GM18499 (cell line): ENCODE measurements around the gene SYNPO.

Source experiments
- ATAC-seq: cut with Tn5 transposase; IDR thresholded peaks from one replicate; pipeline ENCODE4 v1.9.1; 2021; ENCODE audit warnings: moderate number of reproducible peaks; ENCODE audit not compliant: insufficient read depth, unreplicated experiment

SYNPO gene

DNA sequence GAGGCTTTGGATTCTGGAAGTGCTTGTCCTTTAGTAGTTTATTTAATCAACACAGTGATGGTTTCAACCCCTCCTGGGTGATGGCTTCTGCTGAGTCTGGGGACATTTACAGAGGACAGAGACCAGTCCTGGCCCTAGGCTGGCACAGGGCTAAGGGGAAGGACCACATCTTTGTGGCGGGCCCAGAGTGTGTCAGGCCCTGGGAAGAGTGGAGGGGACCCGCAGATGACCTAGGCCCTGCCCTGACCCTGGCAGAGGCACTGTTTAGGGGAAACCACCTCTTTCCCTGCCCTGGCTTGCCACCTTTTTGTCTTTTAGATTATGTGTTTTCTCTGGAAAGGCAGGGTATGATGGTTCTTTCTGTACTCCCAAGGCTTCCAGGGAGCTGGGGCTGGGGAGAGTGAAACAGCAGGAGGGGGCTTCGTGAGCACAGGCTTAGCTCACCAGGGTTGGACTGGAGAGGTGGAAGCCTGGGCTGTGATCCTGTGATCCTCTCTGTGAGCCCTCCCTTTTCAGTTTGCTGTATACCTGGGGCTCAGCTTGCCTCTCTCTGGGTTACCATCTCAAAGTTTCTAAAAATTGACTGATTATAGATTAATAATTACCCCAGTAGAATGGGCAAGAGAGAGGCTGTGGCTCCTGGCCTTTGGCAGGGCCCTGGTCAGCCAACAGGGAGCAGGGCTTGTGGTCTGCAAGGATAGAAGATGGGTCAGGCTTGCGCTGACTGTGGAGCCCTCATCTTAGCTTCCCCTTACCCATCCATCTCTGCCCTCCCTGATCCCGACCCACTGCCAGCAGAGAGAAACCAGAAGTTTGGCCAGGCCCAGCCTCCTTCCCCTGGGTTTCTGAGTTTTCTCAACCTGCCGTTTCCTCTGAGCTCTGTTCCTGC, 1.7 kb upstream of the SYNPO start:
- no peak for ATAC-seq

DNA sequence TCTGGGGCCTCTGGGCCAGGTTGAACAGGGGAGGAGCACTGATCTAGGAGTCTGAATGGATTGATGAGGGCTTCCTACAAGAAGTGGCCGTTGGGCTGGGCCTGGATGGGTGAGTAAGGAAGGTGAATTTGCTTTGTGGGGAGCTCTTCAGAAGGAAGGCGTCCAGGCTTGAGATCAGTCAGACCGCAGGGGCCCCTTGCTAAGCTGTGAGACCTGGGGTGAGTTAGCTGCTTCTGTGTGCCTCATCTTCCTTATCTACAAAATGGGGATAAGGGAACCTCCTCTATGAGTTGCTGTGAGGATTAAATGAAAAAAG, 1.1 kb upstream of the SYNPO start:
- no peak for ATAC-seq

DNA sequence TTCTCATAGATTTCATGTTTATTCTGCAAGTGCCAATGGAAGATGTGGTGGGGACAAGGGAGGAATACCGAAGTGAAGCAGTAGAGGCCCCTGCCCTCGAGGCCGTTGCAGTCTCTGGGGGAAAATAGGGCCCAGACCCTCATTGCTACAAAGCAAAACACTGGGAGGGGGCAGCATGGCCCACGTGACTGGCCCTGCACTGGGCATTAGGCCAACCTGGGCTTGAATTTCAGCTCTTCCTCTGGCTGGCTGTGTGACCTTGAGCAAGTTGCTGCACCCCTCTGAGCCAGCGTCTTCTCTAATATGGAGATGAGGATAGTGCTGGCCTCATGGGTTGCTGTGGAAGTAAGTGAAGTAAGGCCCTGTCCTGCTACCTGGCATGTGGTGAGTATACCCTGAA, 709 bp upstream of the SYNPO start:
- no peak for ATAC-seq

DNA sequence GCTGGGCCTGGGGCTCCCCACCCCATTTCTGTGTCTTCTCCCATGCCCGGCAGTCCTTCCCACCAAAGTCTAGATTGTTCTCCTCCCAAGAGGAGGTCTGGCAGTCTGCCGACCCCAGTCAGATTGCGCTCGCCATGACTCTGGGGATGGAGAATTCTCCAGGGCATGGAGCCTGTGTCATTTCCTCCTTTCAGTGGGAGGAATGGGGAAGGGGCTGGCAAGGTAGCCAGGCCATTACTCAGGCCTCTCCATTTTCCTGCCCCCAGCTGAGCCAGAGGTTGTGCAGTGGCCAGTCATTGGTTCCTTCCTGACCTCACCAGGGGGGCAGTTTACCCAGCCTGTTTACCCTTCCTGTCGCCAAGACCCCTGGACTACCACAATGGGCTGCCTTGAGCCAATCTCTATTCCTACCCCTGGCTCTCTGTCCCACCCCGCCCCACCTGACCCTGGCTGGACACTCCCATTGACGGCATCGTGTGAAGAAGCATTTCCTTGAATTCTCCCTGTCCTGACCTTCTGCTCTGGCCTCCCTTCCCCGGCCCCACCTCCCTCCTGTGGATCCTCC, 628 bp downstream of the SYNPO start:
- ATAC-seq, result no peak

DNA sequence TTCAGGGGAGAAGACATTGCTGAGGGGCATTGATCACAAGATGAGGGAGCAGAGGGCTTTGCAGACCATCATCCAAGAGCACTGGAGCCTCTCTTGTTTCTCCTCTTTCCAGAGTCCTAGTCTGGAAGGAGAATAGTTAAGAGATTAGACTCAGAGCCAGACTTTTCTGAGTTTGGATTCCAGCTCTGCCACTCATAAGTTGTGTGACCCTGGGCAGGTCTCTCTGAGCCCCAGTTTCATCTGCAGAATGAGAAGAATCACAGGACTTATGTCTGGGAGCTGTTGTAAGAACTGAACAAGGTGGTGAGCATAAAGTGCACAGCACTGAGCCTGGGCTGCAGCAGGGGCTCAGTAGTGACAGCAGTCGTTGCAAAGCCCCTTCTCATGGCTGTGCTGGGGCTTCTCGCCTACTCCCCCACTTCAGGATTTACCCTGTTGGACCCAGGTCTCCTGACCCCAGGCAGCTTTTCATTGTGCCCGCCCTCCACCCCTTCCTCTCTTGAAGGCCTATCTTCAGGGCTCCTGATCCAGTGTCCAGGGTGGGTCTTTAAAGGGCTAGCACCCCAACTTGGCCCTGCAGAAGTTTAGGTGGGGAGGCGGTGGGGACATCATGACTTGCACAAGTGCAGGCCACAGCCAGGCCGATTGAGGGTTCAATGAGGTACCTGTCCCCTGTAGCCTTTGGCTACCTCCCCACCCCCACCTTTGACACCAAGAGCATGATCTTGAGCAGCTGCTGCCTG, 1.5 kb downstream of the SYNPO start:
- no peak for ATAC-seq

DNA sequence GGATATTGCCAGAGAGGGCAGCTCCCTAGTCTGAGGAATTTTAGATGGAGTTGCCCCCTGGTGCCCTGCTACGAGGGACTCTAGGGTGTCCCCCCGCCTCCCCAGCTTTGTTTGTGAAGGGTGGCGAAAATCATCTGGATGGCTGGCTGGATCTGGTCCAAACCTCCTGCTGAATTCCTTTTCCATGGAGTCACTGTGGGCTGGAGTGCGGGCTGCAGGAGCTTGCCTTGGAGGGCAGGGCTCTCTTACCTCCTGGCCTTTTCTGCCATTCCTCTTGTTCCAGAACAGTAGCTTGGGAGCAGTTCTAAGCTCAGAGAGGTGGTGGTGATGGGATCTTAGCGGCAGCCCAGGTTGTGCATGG, 2.1 kb downstream of the SYNPO start:
- no peak for ATAC-seq

DNA sequence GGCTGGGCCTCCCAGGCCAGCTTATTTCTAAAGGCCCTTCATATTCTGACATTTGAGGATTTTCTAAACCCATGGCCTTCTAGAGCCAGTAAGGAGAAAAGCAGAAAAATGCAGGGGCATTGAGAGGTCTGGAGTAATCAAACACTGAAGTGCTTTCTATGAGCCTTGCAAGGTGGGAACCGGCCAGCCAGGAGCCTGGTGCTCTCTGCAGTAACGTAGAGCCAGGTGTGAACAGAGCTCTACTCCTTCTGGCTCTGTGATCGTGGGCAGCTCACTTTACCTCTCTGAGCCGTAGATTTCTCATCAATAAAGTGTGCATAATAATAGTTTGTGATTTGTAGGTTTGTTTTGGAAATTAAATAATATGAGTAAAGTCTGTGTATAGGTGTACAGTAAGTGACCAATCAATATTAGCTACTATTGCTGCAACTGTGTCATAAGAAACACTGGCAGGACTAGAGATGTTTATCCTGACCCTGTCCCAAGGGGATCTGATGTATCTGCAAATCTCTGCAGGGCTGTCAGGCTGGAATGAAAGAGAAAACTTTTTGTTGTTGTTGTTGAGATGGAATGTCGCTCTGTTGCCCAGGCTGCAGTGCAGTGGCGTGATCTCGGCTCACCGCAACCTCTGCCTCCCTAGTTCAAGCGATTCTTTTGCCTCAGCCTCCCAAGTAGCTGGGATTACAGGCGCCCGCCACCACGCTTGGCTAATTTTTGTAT, 2.7 kb downstream of the SYNPO start:
- no peak for ATAC-seq

DNA sequence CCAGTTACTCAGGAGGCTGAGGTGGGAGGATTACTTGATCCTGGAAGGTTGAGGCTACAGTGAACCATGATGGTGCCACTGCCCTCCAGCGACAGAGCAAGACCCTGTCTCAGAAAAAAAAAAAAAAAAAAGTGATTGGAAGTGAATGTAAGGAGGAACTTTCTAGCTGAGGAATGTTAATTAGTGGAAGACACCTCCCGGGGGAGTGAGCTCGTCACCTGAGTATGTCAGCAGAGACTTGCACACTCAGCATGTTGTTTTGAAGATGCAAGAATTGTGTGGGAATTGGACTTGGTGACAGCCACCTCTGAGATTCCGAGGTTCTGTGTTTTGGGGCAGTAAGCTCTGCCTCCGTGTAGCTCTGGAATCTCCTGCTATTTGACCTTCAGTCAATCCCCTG, 3.6 kb downstream of the SYNPO start:
- ATAC-seq, result no peak

DNA sequence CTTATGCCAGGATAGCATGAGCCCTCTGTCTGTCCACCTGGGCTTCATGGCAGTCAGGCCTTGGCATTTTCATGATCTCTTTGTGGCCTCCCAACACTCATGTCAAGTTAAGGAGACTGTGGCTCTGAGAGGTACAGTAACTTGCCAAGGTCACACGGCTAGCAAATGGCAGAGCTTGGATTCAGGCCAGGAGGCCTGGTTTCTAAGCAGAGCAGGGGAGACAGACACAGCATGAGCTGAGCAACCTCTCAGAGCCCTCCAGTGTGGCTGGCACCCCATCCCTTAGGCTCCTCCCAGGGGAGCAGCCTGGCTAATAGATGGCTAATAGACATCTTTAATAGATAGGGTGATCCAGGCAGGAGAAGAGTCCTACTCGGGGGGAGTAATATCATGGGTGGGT, 4.1 kb downstream of the SYNPO start:
- no peak for ATAC-seq

DNA sequence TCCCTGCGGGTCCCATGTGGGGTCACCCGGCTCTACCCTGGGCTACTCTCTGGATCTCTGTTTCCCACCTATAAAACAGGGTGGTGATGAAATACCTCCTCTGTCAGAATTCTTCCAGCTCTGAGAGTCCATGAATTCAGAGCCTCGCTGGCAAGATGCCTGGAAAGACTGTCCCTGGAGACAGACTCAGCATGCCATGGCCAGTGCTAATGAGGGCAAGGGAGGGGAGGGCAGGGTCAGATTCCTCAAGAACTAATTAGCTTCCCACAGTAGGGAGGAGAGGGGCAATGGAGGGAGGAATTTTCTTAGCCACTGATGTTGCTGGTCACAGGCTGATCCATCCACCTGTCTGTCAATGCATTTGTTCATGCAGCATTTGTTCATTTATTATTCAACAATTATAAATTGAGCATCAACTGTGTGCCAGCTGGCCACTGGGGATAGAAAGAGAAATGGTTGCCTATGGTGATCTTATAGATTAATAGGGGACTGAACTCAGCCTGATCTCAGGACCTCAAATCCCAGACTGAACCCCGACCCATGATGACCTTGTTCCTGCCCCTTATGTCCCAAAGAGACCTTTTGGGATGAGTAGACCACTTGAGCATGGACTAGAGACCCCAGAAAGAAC, 4.7 kb downstream of the SYNPO start:
- no peak for ATAC-seq

DNA sequence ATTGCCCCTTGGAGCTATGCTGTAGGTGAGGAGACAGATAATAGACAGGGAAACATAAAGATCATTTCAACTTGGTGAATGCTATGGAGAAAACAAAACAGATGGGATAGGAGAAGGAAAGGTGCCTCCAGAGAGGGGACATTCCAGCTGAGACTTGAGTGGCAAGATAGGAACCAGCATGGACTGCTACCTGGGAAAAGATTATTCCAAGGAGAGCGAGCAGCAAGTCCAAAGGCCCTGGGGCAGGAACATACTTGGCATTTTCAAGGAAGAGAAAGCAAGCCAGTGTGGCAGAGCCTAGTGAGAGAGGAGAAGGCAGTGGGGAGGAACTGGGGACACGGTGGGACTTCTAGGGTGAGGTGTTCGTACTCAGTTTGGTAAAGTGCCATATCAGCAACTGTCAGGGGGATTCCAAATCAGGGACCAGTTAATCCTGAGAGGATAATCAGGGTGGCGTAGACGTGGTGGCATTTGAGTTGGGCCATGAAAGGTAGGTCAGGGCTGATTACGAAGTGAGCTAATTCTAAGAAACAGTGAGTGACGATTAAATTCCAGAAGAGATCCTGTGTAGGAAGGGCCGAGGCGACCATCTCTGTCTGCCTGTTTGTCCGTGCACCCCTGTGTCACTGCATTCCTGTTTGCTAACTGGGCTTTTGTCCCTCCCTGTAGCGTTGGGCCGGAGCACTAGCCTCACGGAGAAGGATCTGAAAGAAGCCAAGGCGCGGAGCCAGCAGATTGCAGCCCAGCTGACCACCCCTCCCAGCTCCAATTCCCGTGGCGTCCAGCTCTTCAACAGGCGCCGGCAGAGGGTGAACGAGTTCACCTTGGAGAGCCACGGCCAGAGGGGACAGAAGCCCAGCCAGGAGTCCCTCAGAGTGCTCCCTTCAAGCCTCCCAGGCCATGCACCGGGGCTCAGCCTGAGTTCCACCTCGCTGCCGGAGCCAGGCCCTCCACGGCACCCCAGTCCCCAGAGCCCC, 7.1 kb downstream of the SYNPO start:
- ATAC-seq, result no peak

DNA sequence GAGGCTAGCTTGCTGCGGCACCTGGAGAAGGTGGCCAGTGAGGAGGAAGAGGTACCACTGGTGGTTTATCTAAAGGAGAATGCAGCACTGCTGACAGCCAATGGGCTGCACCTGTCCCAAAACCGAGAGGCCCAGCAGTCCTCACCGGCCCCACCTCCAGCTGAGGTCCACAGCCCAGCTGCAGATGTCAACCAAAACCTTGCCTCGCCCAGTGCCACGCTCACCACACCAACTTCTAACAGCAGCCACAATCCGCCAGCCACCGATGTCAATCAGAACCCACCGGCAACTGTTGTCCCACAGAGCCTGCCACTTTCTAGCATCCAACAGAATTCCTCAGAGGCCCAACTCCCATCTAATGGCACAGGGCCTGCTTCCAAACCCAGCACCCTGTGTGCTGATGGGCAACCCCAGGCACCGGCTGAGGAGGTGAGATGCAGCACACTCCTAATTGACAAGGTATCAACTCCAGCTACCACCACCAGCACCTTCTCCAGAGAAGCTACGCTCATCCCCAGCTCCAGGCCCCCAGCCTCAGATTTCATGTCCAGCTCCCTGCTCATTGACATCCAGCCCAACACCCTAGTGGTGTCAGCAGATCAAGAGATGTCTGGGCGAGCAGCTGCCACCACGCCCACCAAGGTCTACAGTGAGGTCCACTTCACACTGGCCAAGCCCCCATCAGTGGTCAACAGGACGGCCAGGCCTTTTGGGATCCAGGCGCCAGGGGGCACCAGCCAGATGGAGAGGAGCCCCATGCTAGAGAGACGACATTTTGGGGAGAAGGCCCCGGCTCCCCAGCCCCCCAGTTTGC, 8.0 kb downstream of the SYNPO start:
- no peak for ATAC-seq

DNA sequence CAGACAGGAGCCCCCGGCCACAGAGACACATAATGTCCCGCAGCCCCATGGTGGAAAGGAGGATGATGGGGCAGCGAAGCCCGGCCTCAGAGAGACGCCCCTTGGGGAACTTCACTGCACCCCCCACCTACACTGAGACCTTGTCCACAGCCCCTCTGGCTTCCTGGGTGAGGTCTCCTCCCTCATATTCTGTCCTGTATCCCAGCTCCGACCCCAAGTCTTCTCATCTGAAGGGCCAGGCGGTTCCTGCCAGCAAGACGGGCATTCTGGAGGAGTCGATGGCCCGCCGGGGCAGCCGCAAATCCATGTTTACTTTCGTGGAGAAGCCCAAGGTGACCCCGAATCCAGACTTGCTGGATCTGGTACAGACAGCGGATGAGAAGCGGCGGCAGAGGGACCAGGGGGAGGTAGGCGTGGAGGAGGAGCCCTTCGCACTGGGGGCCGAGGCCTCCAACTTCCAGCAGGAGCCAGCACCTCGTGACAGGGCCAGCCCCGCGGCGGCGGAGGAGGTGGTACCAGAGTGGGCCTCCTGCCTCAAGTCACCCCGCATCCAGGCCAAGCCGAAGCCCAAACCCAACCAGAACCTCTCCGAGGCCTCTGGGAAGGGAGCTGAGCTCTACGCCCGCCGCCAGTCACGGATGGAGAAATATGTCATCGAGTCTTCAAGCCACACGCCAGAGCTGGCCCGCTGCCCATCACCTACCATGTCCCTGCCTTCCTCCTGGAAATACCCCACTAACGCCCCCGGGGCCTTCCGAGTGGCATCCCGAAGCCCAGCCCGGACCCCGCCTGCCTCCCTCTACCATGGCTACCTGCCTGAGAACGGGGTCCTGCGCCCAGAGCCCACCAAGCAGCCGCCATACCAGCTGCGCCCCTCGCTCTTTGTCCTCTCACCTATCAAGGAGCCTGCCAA, 8.9 kb downstream of the SYNPO start:
- ATAC-seq, result no peak

DNA sequence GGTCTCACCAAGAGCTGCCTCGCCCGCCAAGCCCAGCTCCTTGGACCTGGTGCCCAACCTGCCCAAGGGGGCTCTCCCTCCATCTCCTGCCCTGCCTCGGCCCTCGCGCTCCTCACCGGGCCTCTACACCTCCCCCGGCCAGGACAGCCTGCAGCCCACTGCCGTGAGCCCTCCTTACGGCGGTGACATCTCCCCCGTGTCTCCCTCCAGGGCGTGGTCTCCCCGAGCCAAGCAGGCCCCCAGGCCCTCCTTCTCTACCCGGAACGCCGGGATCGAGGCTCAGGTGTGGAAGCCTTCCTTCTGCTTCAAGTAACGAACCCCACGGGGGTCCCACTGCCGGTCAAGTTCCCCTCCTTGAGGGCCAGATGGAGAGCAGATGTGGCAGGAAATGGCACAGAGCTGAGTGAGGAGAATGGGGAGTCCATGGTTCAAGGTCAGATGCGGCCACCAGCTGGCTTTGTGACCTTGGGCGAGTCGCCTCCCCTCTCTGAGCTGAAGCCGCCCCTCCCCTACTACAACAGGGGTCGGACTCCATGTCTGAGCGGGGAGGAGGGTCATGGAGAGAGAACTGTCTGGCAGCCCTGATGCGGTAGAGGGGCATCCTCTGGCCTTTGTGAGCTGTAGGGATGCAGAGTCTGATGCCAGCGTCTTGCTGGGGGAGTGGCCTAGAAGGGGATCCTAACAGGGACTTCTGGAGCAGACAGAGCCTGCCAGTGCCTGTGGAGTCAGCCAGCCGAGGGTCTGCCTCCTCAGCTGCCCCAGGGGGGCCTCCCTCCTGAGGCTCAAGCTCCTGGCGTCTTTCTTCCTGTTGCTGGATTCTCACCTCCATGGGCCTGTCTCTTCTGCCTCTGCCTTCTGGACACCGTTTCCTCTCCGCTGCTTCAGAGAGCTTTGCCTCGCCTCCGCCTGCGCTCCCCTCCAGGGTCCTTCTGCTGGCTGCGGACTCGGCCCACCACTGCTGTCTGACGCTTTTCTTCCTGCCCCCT, 9.9 kb downstream of the SYNPO start:
- no peak for ATAC-seq

DNA sequence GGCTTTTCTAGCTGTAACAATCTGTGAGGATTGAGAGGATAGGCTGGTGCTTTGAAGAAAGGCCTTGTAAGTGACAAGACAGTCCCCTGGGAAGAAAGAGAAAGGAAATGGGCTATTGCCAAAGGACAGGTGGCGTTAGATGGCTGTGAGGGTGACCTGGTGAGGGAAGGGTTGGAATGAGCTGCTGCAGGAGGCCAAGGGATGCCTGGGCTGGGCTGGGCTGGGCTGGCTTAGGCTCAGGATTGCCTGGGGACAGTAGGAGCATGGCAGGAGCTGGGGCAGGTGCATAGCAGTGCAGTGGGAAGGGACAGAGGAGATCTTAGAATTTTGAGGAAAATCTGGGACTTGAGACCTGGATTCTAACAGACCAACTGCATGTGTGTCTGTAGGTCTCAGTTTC, 10.9 kb downstream of the SYNPO start:
- ATAC-seq, result no peak

DNA sequence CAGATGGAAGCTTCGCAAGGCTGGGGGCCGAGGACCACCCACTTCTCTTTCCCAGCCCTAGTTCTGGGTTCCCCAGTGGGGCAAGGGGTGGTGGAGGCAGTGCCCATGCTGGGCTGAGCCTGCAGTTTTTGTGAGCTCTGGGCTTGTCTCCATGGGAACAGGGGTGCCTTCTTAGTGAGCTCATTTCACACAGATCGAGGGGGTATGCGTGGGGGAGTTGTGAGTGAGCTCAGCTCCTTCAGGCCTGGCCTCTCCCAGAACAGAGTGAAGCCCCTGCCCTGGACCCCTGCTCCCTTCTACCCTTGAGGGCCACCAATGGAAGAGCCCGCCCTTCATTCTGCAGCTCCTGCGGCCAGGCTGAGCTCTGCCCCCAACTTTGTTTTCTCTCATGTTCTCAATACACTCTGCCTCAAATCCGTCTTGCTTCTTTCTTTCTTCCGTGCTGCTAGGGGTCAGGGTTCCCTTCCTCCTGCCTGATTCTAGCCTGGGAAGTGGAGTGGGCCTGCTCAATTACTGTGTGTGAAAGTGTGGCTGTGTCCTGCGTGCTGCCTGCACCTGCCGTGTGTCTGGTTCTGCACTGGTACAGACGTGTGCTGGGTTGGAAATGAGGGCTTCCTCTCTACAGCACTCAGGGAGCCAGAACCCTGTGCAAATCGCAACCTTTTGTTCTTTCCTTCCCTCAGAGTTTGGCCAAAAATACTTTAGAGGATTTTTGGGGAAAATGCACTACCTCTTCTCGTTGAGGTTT, 11.6 kb downstream of the SYNPO start:
- ATAC-seq, result no peak
